ENCODE data around the gene FOXP1.

- TF ChIP-seq, protein P1, sequence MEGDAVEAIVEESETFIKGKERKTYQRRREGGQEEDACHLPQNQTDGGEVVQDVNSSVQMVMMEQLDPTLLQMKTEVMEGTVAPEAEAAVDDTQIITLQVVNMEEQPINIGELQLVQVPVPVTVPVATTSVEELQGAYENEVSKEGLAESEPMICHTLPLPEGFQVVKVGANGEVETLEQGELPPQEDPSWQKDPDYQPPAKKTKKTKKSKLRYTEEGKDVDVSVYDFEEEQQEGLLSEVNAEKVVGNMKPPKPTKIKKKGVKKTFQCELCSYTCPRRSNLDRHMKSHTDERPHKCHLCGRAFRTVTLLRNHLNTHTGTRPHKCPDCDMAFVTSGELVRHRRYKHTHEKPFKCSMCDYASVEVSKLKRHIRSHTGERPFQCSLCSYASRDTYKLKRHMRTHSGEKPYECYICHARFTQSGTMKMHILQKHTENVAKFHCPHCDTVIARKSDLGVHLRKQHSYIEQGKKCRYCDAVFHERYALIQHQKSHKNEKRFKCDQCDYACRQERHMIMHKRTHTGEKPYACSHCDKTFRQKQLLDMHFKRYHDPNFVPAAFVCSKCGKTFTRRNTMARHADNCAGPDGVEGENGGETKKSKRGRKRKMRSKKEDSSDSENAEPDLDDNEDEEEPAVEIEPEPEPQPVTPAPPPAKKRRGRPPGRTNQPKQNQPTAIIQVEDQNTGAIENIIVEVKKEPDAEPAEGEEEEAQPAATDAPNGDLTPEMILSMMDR (conservative IDR thresholded peaks at IDR 0.05; ENCODE audit: low read depth, low read length) = no peak
- TF ChIP-seq EZH2 (IDR thresholded peaks at IDR 0.05; ENCODE audit: borderline replicate concordance, low read depth, low read length, poor library complexity, severe bottlenecking) = no peak
These were observed 603.4 kb downstream of the FOXP1 start for GRCh38 chr3:70979983-70980645.
